Activated naive CD4-positive, alpha-beta T cell treated with anti-CD3 and anti-CD28 coated beads for 36 hours (primary cell): Measurements from ENCODE around the gene SYNGR1. TPM values are rescaled to one million over a fixed set of nuclear protein-coding genes. Genes with fewer than 3 reads are reported as not detected.

ENCODE experiments used
- CTCF ChIA-PET: fragments of 350-600 bp; sonication (Branson Sonifier 250); formaldehyde crosslinking; loops from one replicate; lab custom pipeline; 2021; ENCODE audit warnings: antibody characterized with exemption; lab: Charles Lee
- DNase-seq: peaks from one replicate; pipeline ENCODE4 v3.0.0-alpha.2; 2020
- H3K27ac Mint-ChIP-seq: one replicate; pipeline ENCODE4 v1.8.0; 2021; ENCODE audit warnings: mild to moderate bottlenecking, mixed read lengths
- H3K27me3 Mint-ChIP-seq: one replicate; pipeline ENCODE4 v1.8.0; 2021; ENCODE audit warnings: low read depth, mixed read lengths
- H3K36me3 Mint-ChIP-seq: one replicate; pipeline ENCODE4 v1.8.0; 2021; ENCODE audit warnings: low read depth, mixed read lengths
- H3K4me1 Mint-ChIP-seq: one replicate; pipeline ENCODE4 v1.8.0; 2021; ENCODE audit warnings: low read depth, mixed read lengths
- H3K4me3 Mint-ChIP-seq: one replicate; pipeline ENCODE4 v1.8.0; 2021; ENCODE audit warnings: mild to moderate bottlenecking, moderate library complexity, mixed read lengths
- H3K9me3 Mint-ChIP-seq: one replicate; pipeline ENCODE4 v1.8.0; 2021; ENCODE audit warnings: mixed read lengths
- intact Hi-C: fragments of 100-400 bp; cut with micrococcal nuclease; formaldehyde crosslinking; loops from one replicate; pipeline ENCODE4 v1.15.1; 2023
- total RNA-seq, 2 experiments: library from RNA; stranded (reverse); gene quantifications; one replicate each; pipeline ENCODE4 v1.2.3, GENCODE V29; 2021

Gene SYNGR1
- total RNA-seq, 2 experiments from 2014 or later = 0.27 to 0.29 TPM

GRCh38 chr22:39431216-39431801 lies 81.5 kb downstream of the SYNGR1 start:
- intact Hi-C loops = no loop called here
- Mint-ChIP-seq H3K4me1 (no peaks in the 10 kb centered on the region), H3K9me3 (no peaks in the 10 kb centered on the region), H3K36me3 (peaks cover 4% of the 10 kb centered on the region), H3K27me3 (no peaks in the 10 kb centered on the region), H3K4me3 (no peak overlapping the region), H3K27ac (no peak overlapping the region)
- CTCF ChIA-PET = interaction anchor here (0.5 to 0.6 kb wide), 2 partner anchors 41 to 362 kb away, joined by 4 read pairs; no protein-coding TSS in a partner anchor
- DNase-seq = no peak

GRCh38 chr22:39431821-39432251 lies 82.0 kb downstream of the SYNGR1 start:
- no peaks in the 10 kb centered on the region for H3K27me3 Mint-ChIP-seq
- H3K4me1 Mint-ChIP-seq = no peaks in the 10 kb centered on the region
- intact Hi-C loops = no loop called here
- no peaks in the 10 kb centered on the region for H3K9me3 Mint-ChIP-seq
- no peak overlapping the region for H3K4me3 Mint-ChIP-seq
- H3K36me3 Mint-ChIP-seq = peaks cover 4% of the 10 kb centered on the region
- CTCF ChIA-PET = interaction anchor here (0.6 kb wide), 1 partner anchor 41 kb away, joined by 4 read pairs; no protein-coding TSS in a partner anchor
- H3K27ac Mint-ChIP-seq = no peak overlapping the region
- no peak for DNase-seq

- Mint-ChIP-seq H3K36me3 (peaks cover 2% of the 10 kb centered on the region), H3K27me3 (no peaks in the 10 kb centered on the region), H3K4me1 (peaks cover 4% of the 10 kb centered on the region), H3K4me3 (no peak overlapping the region), H3K27ac (no peak overlapping the region), H3K9me3 (no peaks in the 10 kb centered on the region)
- no peak for DNase-seq
- intact Hi-C loops = no loop called here
- CTCF ChIA-PET = interaction anchor here (0.7 kb wide), 1 partner anchor 1289 kb away, joined by 3 read pairs; no protein-coding TSS in a partner anchor
These were observed 82.6 kb downstream of the SYNGR1 start for GRCh38 chr22:39432361-39432811.

GRCh38 chr22:39433476-39434242 lies 83.9 kb downstream of the SYNGR1 start:
- CTCF ChIA-PET = interaction anchor here (1.0 kb wide), 1 partner anchor 14 kb away, joined by 4 read pairs; no protein-coding TSS in a partner anchor
- H3K9me3 Mint-ChIP-seq = no peaks in the 10 kb centered on the region
- peaks cover 1% of the 10 kb centered on the region for H3K27me3 Mint-ChIP-seq
- intact Hi-C loops = no loop called here
- no peak overlapping the region for H3K27ac Mint-ChIP-seq
- H3K36me3 Mint-ChIP-seq = peaks cover 2% of the 10 kb centered on the region
- H3K4me1 Mint-ChIP-seq = peaks cover 7% of the 10 kb centered on the region
- H3K4me3 Mint-ChIP-seq = no peak overlapping the region
- no peak for DNase-seq

GRCh38 chr22:39434243-39434653 lies 84.5 kb downstream of the SYNGR1 start:
- Mint-ChIP-seq H3K4me3 (no peak overlapping the region), H3K27ac (no peak overlapping the region), H3K4me1 (peaks cover 7% of the 10 kb centered on the region), H3K27me3 (peaks cover 6% of the 10 kb centered on the region), H3K9me3 (no peaks in the 10 kb centered on the region), H3K36me3 (peaks cover 2% of the 10 kb centered on the region)
- DNase-seq = no peak
- CTCF ChIA-PET = interaction anchor here (0.9 kb wide), 1 partner anchor 103 kb away, joined by 3 read pairs; no protein-coding TSS in a partner anchor
- intact Hi-C loops = no loop called here

- Mint-ChIP-seq H3K36me3 (peaks cover 2% of the 10 kb centered on the region), H3K9me3 (no peaks in the 10 kb centered on the region), H3K4me3 (no peak overlapping the region), H3K4me1 (peaks cover 7% of the 10 kb centered on the region), H3K27ac (no peak overlapping the region), H3K27me3 (peaks cover 7% of the 10 kb centered on the region)
- intact Hi-C loops = no loop called here
- CTCF ChIA-PET = interaction anchor here (0.9 kb wide), 1 partner anchor 103 kb away, joined by 3 read pairs; no protein-coding TSS in a partner anchor
- no peak for DNase-seq
These were observed 84.9 kb downstream of the SYNGR1 start for GRCh38 chr22:39434721-39435120.

Other genes starting within 250 kb of the SYNGR1 start
- gene CBX7, start 197.3 kb upstream of the SYNGR1 start, total RNA-seq = 10 to 100 TPM; 20.8 to 24.1 TPM
- 1 to 10 TPM; 3.8 to 3.9 TPM for gene PDGFB, start 105.0 kb upstream of the SYNGR1 start, total RNA-seq
- gene RPL3, start 30.4 kb upstream of the SYNGR1 start, total RNA-seq = 1,000 to 10,000 TPM; 3,434 to 3,511 TPM
- gene TAB1, start 49.8 kb downstream of the SYNGR1 start, total RNA-seq = 10 to 100 TPM; 15.2 to 17.7 TPM
- under 1 TPM; 0.40 to 0.62 TPM for gene MGAT3, start 107.0 kb downstream of the SYNGR1 start, total RNA-seq
- 10 to 100 TPM; 33.3 to 35.1 TPM for gene MIEF1, start 152.3 kb downstream of the SYNGR1 start, total RNA-seq
- gene ATF4, start 170.6 kb downstream of the SYNGR1 start, total RNA-seq = 100 to 1,000 TPM; 589 to 609 TPM
- 10 to 100 TPM; 52.0 to 56.2 TPM for gene RPS19BP1, start 182.8 kb downstream of the SYNGR1 start, total RNA-seq
- gene CACNA1I, start 220.8 kb downstream of the SYNGR1 start, total RNA-seq = under 1 TPM; 0.27 to 0.31 TPM